Measurements from ENCODE around the gene OR2V2. TPM values are rescaled to one million over a fixed set of nuclear protein-coding genes. Genes with fewer than 3 reads are reported as not detected.
A peak's percentile ranks its signal among the peaks of the same experiment; 100 is the strongest.

The OR2V2 gene
- total and polyA plus RNA-seq, 10 of the 15 experiments (the other 5 are each of a cell fraction or from before 2014, with no cell fraction given), result 0.26 TPM; not detected in 9

GRCh38 chr5:181207214-181207959 is 60.0 kb downstream of the OR2V2 start:
- intact Hi-C loops (cut with micrococcal nuclease; ENCODE audit: unreplicated experiment), result loop anchor here (1.0 kb wide), 3 partner anchors 11 to 16 kb away; no protein-coding TSS in a partner anchor
- H2AFZ ChIP-seq (ENCODE audit: control insufficient read depth, low read depth, low read length), result peak overlapping the region; percentile 75
- 1% methylated on average over 36 of the region's 36 CpGs for WGBS (ENCODE audit: insufficient coverage, insufficient replicate concordance, low lambda C conversion rate, missing lambda C conversion rate)
- FAIRE-seq (no peak), ATAC-seq (peak; percentile 59), DNase-seq (ENCODE audit: low read depth, low spot score) (no peak)
- POLR2A ChIA-PET, result interaction anchor here (0.6 to 3.5 kb wide), 16 partner anchors 9 to 54 kb away, joined by 3 to 41 read pairs (median 8); partner anchors contain the start of gene TRIM41
- in situ Hi-C loops (cut with MboI), result no loop called here
- peaks cover 14% of the 10 kb centered on the region for H3K4me1 ChIP-seq (ENCODE audit: control insufficient read depth, insufficient read depth, low read length)
- RAD21 ChIA-PET (ENCODE audit: unreplicated experiment), result interaction anchor here (0.7 to 5.0 kb wide), 13 partner anchors 9 to 56 kb away, joined by 3 to 72 read pairs (median 5); partner anchors contain the start of genes RACK1, TRIM41 and TRIM52
- H4K20me1 ChIP-seq (ENCODE audit: control insufficient read depth, insufficient read depth), result no peaks in the 10 kb centered on the region
- H3K9me3 ChIP-seq (replicated peaks; ENCODE audit: control insufficient read depth, insufficient read depth, low read length), result no peaks in the 10 kb centered on the region
- SMC1A ChIA-PET (ENCODE audit: uncharacterized antibody, unreplicated experiment), result interaction anchor here (0.7 to 6.5 kb wide), 12 partner anchors 9 to 55 kb away, joined by 3 to 40 read pairs (median 5); partner anchors contain the start of gene TRIM41
- H3K27ac ChIP-seq (ENCODE audit: control insufficient read depth, insufficient read depth), result peak overlapping the region; percentile 51
- CTCF ChIA-PET, result interaction anchor here (0.6 to 8.2 kb wide), 13 partner anchors 10 to 68 kb away, joined by 3 to 96 read pairs (median 4); partner anchors contain the start of gene TRIM41
- no TSS peak for BruUV-seq (replicated peaks)
- H3K9ac ChIP-seq (ENCODE audit: control insufficient read depth, insufficient read depth, low read length), result peak overlapping the region; percentile 68
- H3K4me2 ChIP-seq (ENCODE audit: control insufficient read depth, insufficient read depth), result peak overlapping the region; percentile 82
- H3K27me3 ChIP-seq (replicated peaks in 1 of 2; ENCODE audit: control insufficient read depth in 2 of 2, insufficient read depth in 2 of 2, low read length in 1 of 2), result peaks cover 4 to 8% of the 10 kb centered on the region in 2 experiments; a peak in 3 of 4 replicates
- H3K4me3 ChIP-seq, result peak overlapping the region; percentile 83
- no peaks in the 10 kb centered on the region for H3K36me3 ChIP-seq (ENCODE audit: control insufficient read depth in 2 of 2, insufficient read depth in 2 of 2, low read length in 1 of 2)
- no peaks in the 10 kb centered on the region for H3K79me2 ChIP-seq (ENCODE audit: control insufficient read depth, insufficient read depth, low read length)
- peak; percentile 84 for TF ChIP-seq SMARCA5 (IDR thresholded peaks at IDR 0.05)
- TF ChIP-seq CBFB (IDR thresholded peaks at IDR 0.05; ENCODE audit: low read depth), result 0 out of 2 replicates have a peak, but pooled peaks have one; percentile 56
- peak; percentile 42; the same call in 1 of the 2 replicates for TF ChIP-seq ATF2 (IDR thresholded peaks at IDR 0.05; ENCODE audit: low read length)
- peak; percentile 94 for TF ChIP-seq TARDBP (IDR thresholded peaks at IDR 0.05; ENCODE audit: borderline replicate concordance)
- no peak for TF ChIP-seq NRF1 (conservative IDR thresholded peaks at IDR 0.05; ENCODE audit: low read depth, low read length)
- peak; percentile 88 for TF ChIP-seq SREBF2 (IDR thresholded peaks at IDR 0.05; ENCODE audit: low read length)
- TF ChIP-seq, protein P1, sequence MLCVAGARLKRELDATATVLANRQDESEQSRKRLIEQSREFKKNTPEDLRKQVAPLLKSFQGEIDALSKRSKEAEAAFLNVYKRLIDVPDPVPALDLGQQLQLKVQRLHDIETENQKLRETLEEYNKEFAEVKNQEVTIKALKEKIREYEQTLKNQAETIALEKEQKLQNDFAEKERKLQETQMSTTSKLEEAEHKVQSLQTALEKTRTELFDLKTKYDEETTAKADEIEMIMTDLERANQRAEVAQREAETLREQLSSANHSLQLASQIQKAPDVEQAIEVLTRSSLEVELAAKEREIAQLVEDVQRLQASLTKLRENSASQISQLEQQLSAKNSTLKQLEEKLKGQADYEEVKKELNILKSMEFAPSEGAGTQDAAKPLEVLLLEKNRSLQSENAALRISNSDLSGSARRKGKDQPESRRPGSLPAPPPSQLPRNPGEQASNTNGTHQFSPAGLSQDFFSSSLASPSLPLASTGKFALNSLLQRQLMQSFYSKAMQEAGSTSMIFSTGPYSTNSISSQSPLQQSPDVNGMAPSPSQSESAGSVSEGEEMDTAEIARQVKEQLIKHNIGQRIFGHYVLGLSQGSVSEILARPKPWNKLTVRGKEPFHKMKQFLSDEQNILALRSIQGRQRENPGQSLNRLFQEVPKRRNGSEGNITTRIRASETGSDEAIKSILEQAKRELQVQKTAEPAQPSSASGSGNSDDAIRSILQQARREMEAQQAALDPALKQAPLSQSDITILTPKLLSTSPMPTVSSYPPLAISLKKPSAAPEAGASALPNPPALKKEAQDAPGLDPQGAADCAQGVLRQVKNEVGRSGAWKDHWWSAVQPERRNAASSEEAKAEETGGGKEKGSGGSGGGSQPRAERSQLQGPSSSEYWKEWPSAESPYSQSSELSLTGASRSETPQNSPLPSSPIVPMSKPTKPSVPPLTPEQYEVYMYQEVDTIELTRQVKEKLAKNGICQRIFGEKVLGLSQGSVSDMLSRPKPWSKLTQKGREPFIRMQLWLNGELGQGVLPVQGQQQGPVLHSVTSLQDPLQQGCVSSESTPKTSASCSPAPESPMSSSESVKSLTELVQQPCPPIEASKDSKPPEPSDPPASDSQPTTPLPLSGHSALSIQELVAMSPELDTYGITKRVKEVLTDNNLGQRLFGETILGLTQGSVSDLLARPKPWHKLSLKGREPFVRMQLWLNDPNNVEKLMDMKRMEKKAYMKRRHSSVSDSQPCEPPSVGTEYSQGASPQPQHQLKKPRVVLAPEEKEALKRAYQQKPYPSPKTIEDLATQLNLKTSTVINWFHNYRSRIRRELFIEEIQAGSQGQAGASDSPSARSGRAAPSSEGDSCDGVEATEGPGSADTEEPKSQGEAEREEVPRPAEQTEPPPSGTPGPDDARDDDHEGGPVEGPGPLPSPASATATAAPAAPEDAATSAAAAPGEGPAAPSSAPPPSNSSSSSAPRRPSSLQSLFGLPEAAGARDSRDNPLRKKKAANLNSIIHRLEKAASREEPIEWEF (IDR thresholded peaks at IDR 0.05; ENCODE audit: insufficient replicate concordance, low read depth, low read length), result no peak
- peak; percentile 60; the same call in 1 of the 2 replicates for TF ChIP-seq ZNF384 (IDR thresholded peaks at IDR 0.05; ENCODE audit: borderline replicate concordance, low read depth, low read length)
- TF ChIP-seq TBL1XR1 (IDR thresholded peaks at IDR 0.05; ENCODE audit: low read depth, low read length), result no peak
- TF ChIP-seq BHLHE40 (IDR thresholded peaks at IDR 0.05; ENCODE audit: borderline replicate concordance in 1 of 2, low read depth in 2 of 2, low read length in 1 of 2), result peak; percentile 43 to 71; a peak in 3 of 4 replicates
- TF ChIP-seq, protein P2, sequence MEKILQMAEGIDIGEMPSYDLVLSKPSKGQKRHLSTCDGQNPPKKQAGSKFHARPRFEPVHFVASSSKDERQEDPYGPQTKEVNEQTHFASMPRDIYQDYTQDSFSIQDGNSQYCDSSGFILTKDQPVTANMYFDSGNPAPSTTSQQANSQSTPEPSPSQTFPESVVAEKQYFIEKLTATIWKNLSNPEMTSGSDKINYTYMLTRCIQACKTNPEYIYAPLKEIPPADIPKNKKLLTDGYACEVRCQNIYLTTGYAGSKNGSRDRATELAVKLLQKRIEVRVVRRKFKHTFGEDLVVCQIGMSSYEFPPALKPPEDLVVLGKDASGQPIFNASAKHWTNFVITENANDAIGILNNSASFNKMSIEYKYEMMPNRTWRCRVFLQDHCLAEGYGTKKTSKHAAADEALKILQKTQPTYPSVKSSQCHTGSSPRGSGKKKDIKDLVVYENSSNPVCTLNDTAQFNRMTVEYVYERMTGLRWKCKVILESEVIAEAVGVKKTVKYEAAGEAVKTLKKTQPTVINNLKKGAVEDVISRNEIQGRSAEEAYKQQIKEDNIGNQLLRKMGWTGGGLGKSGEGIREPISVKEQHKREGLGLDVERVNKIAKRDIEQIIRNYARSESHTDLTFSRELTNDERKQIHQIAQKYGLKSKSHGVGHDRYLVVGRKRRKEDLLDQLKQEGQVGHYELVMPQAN (conservative IDR thresholded peaks at IDR 0.05), result peak; percentile 53
- TF ChIP-seq STAT1 (conservative IDR thresholded peaks at IDR 0.05), result no peak
- TF ChIP-seq KDM1A (IDR thresholded peaks at IDR 0.05; ENCODE audit: borderline replicate concordance), result no peak
- 0 out of 2 replicates have a peak, but pooled peaks have one; percentile 6 for TF ChIP-seq YY1 (IDR thresholded peaks at IDR 0.05; ENCODE audit: low read depth, low read length)
